IMR-90 (cell line): Measurements from ENCODE around the gene NEO1. TPM values are rescaled to one million over a fixed set of nuclear protein-coding genes. Genes with fewer than 3 reads are reported as not detected.

Experiments
- ATAC-seq: fragments of 200-7000 bp; cut with Tn5 transposase; 2 replicates; pipeline ENCODE4 v1.9.1; 2020; ENCODE audit warnings: low read depth, mild to moderate bottlenecking, moderate library complexity
- BruUV-seq: library from RNA; stranded (reverse); fragments of 400-500 nt; replicated peaks from 2 replicates; lab custom pipeline; 2021; lab: Mats Ljungman, UMichigan
- CTCF ChIA-PET: fragments of 300-600 bp; formaldehyde crosslinking; extraction: SDS; loops from one replicate; lab custom pipeline; 2021; ENCODE audit warnings: antibody characterized with exemption; lab: Yijun Ruan, JAX
- POLR2A ChIA-PET: fragments of 300-600 bp; sonication (Branson Sonifier 250); formaldehyde crosslinking; loops from one replicate; lab custom pipeline; 2022; ENCODE audit warnings: antibody characterized with exemption; ENCODE audit not compliant: unreplicated experiment; lab: Charles Lee
- DNase-seq: peaks from one replicate; pipeline ENCODE4 v3.0.0; 2013
- H2AFZ ChIP-seq: replicated peaks from 2 replicates; pipeline ENCODE3; 2013; ENCODE audit warnings: low read length, mild to moderate bottlenecking; ENCODE audit not compliant: poor library complexity
- H2AK5ac ChIP-seq: 2 replicates; pipeline ENCODE4 v1.6.1; 2013; ENCODE audit warnings: low read depth, low read length, inconsistent platforms
- H2AK9ac ChIP-seq: replicated peaks from 2 replicates; pipeline ENCODE3; 2013; ENCODE audit warnings: mild to moderate bottlenecking, low read depth, low read length, moderate library complexity; ENCODE audit not compliant: poor library complexity
- H2BK120ac ChIP-seq: 2 replicates; pipeline ENCODE4 v1.6.1; 2013; ENCODE audit warnings: low read depth, low read length, inconsistent platforms
- H2BK15ac ChIP-seq: 3 replicates; pipeline ENCODE4 v1.6.1; 2013; ENCODE audit warnings: low read depth, low read length, inconsistent platforms
- H2BK20ac ChIP-seq: 2 replicates; pipeline ENCODE4 v1.6.1; 2013; ENCODE audit warnings: low read depth, mild to moderate bottlenecking, inconsistent platforms, low read length, moderate library complexity
- H2BK5ac ChIP-seq: 2 replicates; pipeline ENCODE4 v1.6.1; 2013; ENCODE audit warnings: mild to moderate bottlenecking, low read depth, low read length, inconsistent platforms; ENCODE audit not compliant: poor library complexity, severe bottlenecking
- H3K14ac ChIP-seq: replicated peaks from 2 replicates; pipeline ENCODE4 v1.6.1; 2013; ENCODE audit warnings: low read depth, low read length, inconsistent platforms
- H3K18ac ChIP-seq: 2 replicates; pipeline ENCODE4 v1.6.1; 2013; ENCODE audit warnings: low read depth, low read length, control low read depth
- H3K23ac ChIP-seq: 2 replicates; pipeline ENCODE4 v1.6.1; 2013; ENCODE audit warnings: low read depth, low read length, inconsistent platforms
- H3K27ac ChIP-seq: 2 replicates; pipeline ENCODE4 v1.5.1; 2013; ENCODE audit warnings: mild to moderate bottlenecking, control low read depth, low read length; ENCODE audit not compliant: insufficient read depth
- H3K27me3 ChIP-seq: 2 replicates; pipeline ENCODE4 v1.6.1; 2013; ENCODE audit warnings: low read length; ENCODE audit not compliant: control insufficient read depth, insufficient read depth
- H3K36me3 ChIP-seq: 2 replicates; pipeline ENCODE4 v1.6.1; 2013; ENCODE audit warnings: low read length, mixed read lengths; ENCODE audit not compliant: control insufficient read depth, insufficient read depth
- H3K4ac ChIP-seq: 2 replicates; pipeline ENCODE4 v1.6.1; 2013; ENCODE audit warnings: low read depth, low read length, inconsistent platforms
- H3K4me1 ChIP-seq: 2 replicates; pipeline ENCODE4 v1.6.1; 2013; ENCODE audit warnings: low read length, mixed read lengths; ENCODE audit not compliant: control insufficient read depth, insufficient read depth
- H3K4me2 ChIP-seq: 2 replicates; pipeline ENCODE4 v1.6.1; 2013; ENCODE audit warnings: low read depth, mild to moderate bottlenecking, control low read depth, low read length, moderate library complexity
- H3K4me3 ChIP-seq: 2 replicates; pipeline ENCODE4 v1.5.1; 2013; ENCODE audit warnings: low read depth, mild to moderate bottlenecking, control low read depth, low read length, moderate library complexity; ENCODE audit not compliant: insufficient read depth
- H3K56ac ChIP-seq: 2 replicates; pipeline ENCODE4 v1.6.1; 2013; ENCODE audit warnings: low read length, inconsistent platforms; ENCODE audit not compliant: insufficient read depth; ENCODE audit errors: extremely low read depth
- H3K79me1 ChIP-seq, 2 experiments: 2 replicates each; pipeline ENCODE4 v1.6.1; 2013; ENCODE audit warnings: low read length in 2 of 2, inconsistent platforms in 1 of 2, low read depth in 1 of 2
- H3K9ac ChIP-seq: 2 replicates; pipeline ENCODE4 v1.6.1; 2013; ENCODE audit warnings: low read depth, low read length, control low read depth
- H3K9me1 ChIP-seq: 2 replicates; pipeline ENCODE4 v1.6.1; 2013; ENCODE audit warnings: low read length, inconsistent platforms; ENCODE audit not compliant: insufficient read depth
- H3K9me3 ChIP-seq: 2 replicates; pipeline ENCODE4 v1.6.1; 2013; ENCODE audit warnings: low read length; ENCODE audit not compliant: control insufficient read depth, insufficient read depth
- H4K20me1 ChIP-seq: 2 replicates; pipeline ENCODE4 v1.6.1; 2013; ENCODE audit warnings: low read length, inconsistent platforms; ENCODE audit not compliant: insufficient read depth
- H4K5ac ChIP-seq: 2 replicates; pipeline ENCODE4 v1.6.1; 2013; ENCODE audit warnings: mild to moderate bottlenecking, low read depth, low read length, control low read depth
- H4K8ac ChIP-seq, 2 experiments: 2 replicates each; pipeline ENCODE4 v1.6.1; 2013; ENCODE audit warnings: low read depth in 2 of 2, low read length in 2 of 2, control low read depth in 1 of 2, inconsistent platforms in 1 of 2
- H4K91ac ChIP-seq: 2 replicates; pipeline ENCODE4 v1.6.1; 2013; ENCODE audit warnings: low read depth, low read length, inconsistent platforms; ENCODE audit not compliant: insufficient read depth
- CHD1 ChIP-seq: IDR thresholded peaks from 2 replicates; pipeline ENCODE4 v1.6.1; 2012; ENCODE audit warnings: low read depth, low read length, improper control_type of control experiment
- MXI1 ChIP-seq: IDR thresholded peaks from 2 replicates; pipeline ENCODE4 v1.6.1; 2012; ENCODE audit warnings: low read depth, mild to moderate bottlenecking, low read length, moderate library complexity, borderline replicate concordance
- RAD21 ChIP-seq: IDR thresholded peaks from 2 replicates; pipeline ENCODE4 v1.6.1; 2012; ENCODE audit warnings: low read length, improper control_type of control experiment
- SMC3 ChIP-seq: fragments of 150-350 bp; IDR thresholded peaks from 2 replicates; pipeline ENCODE4 v1.6.1; 2016; ENCODE audit warnings: low read depth, mild to moderate bottlenecking, antibody characterized with exemption, low read length, moderate library complexity
- WGBS, 2 experiments: methylation state at CpG; one replicate each; pipeline versions ENCODE4 v1.1.5 to v1.1.7; 2013; ENCODE audit warnings: missing lambda C conversion rate in 2 of 2; ENCODE audit not compliant: insufficient read length in 1 of 2; ENCODE audit errors: extremely low coverage in 2 of 2; 5-methylcytosine and 5-hydroxymethylcytosine counted together
- dilution Hi-C: fragments of 300-500 bp; cut with HindIII; formaldehyde crosslinking; loops from one replicate; pipeline ENCODE4 v1.14.3; 2018; ENCODE audit warnings: low sequenced_read_pairs; ENCODE audit not compliant: unreplicated experiment
- in situ Hi-C: fragments of 300-500 bp; cut with MboI; formaldehyde crosslinking; loops from 3 replicates; pipeline ENCODE4 v1.14.3; 2019; ENCODE audit warnings: low sequenced_read_pairs, inconsistent platforms, mixed read lengths
- intact Hi-C: fragments of 100-400 bp; cut with micrococcal nuclease; formaldehyde crosslinking; loops from 2 replicates; pipeline ENCODE4 v1.10.0; 2022
- polyA plus RNA-seq, 3 experiments: library from polyadenylated mRNA; depleted of rRNA; stranded (reverse); fragments of >200 nt; gene quantifications; 2 replicates each; pipeline ENCODE4 v1.2.3, GENCODE V29; 2012; ENCODE audit warnings: low replicate concordance in 1 of 3
- total RNA-seq: library from RNA; depleted of rRNA; stranded (reverse); fragments of >200 nt; gene quantifications from 2 replicates; pipeline ENCODE4 v1.2.3, GENCODE V29; 2012

NEO1 gene
- total and polyA plus RNA-seq, 2 of the 4 experiments (the other 2 are of a cell fraction) = 16.3 to 18.5 TPM

DNA sequence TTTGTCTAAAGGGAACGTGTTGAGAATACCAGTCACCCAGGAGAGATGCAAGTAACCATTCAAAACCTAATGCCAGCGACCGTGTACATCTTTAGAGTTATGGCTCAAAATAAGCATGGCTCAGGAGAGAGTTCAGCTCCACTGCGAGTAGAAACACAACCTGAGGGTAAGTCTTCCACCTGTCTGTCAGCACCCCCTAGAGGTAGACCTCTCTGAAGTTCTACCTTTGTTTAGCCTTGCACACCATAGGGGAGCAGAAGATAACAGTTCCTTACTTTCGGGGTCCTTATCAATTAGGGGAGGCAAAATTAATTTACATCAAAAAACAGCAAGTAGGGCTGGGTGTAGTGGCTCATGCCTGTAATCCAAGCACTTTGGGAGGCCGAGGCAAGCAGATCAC lies 192.1 kb downstream of the NEO1 start:
- dilution Hi-C loops = no loop called here
- POLR2A ChIA-PET = no interaction called here
- in situ Hi-C loops = no loop called here
- Histone ChIP-seq H3K4me3 (no peak overlapping the region), H3K27me3 (no peaks in the 10 kb centered on the region), H4K5ac (no peak overlapping the region), H3K27ac (no peak overlapping the region), H3K4me2 (no peak overlapping the region), H3K56ac (no peak overlapping the region), H3K9me3 (no peaks in the 10 kb centered on the region), H2BK120ac (no peak overlapping the region), H3K4me1 (no peaks in the 10 kb centered on the region), H2BK5ac (no peak overlapping the region), H3K79me1 (no peaks in the 10 kb centered on the region), H3K14ac (no peak overlapping the region), H3K18ac (no peak overlapping the region), H2BK20ac (no peak overlapping the region), H3K9ac (no peak overlapping the region), H2AFZ (no peak overlapping the region), H2BK15ac (no peak overlapping the region), H3K36me3 (peaks cover 1% of the 10 kb centered on the region; the same call in 1 of the 2 replicates), H2AK5ac (no peak overlapping the region), H4K20me1 (no peaks in the 10 kb centered on the region), H3K9me1 (no peaks in the 10 kb centered on the region), H4K8ac (no peak overlapping the region), H3K4ac (no peak overlapping the region), H4K91ac (no peak overlapping the region), H3K23ac (no peak overlapping the region), H2AK9ac (no peak overlapping the region)
- TF ChIP-seq MXI1 (no peak), SMC3 (no peak), RAD21 (no peak), CHD1 (no peak)
- DNase-seq = no peak
- intact Hi-C loops = loop anchor here (10.0 kb wide), 1 partner anchor 520 kb away; no protein-coding TSS in a partner anchor
- no peak for ATAC-seq
- no TSS peak for BruUV-seq
- WGBS, 2 experiments = no CpG with 5 or more reads among the region's 6 CpGs
- CTCF ChIA-PET = no interaction called here
